IMR-90 (cell line): Measurements from ENCODE around the gene DDC.

Source experiments
- BHLHE40 ChIP-seq: fragments of 150-350 bp; IDR thresholded peaks from 2 replicates; pipeline ENCODE4 v1.6.1; 2016; ENCODE audit warnings: mild to moderate bottlenecking, low read depth, low read length
- CHD1 ChIP-seq: IDR thresholded peaks from 2 replicates; pipeline ENCODE4 v1.6.1; 2012; ENCODE audit warnings: low read depth, low read length, improper control_type of control experiment
- FOS ChIP-seq: fragments of 150-350 bp; IDR thresholded peaks from 2 replicates; pipeline ENCODE4 v1.6.1; 2016; ENCODE audit warnings: low read depth, low read length
- MAFK ChIP-seq: IDR thresholded peaks from 2 replicates; pipeline ENCODE4 v1.6.1; 2012; ENCODE audit warnings: low read depth, low read length, improper control_type of control experiment
- MXI1 ChIP-seq: IDR thresholded peaks from 2 replicates; pipeline ENCODE4 v1.6.1; 2012; ENCODE audit warnings: low read depth, mild to moderate bottlenecking, low read length, moderate library complexity, borderline replicate concordance
- POLR2A ChIP-seq: IDR thresholded peaks from 2 replicates; pipeline ENCODE4 v1.6.1; 2012; ENCODE audit warnings: mild to moderate bottlenecking, low read depth, low read length
- RCOR1 ChIP-seq: IDR thresholded peaks from 2 replicates; pipeline ENCODE4 v1.6.1; 2012; ENCODE audit warnings: mild to moderate bottlenecking, low read length, improper control_type of control experiment; ENCODE audit not compliant: insufficient replicate concordance
- RFX5 ChIP-seq: IDR thresholded peaks from 2 replicates; pipeline ENCODE4 v1.8.0; 2012; ENCODE audit warnings: low read depth, mild to moderate bottlenecking, low read length, moderate library complexity
- TF ChIP-seq, protein P1 (sequence below): conservative IDR thresholded peaks from 2 replicates; pipeline ENCODE4 v1.5.1; 2012; ENCODE audit warnings: mild to moderate bottlenecking, low read depth, low read length, improper control_type of control experiment
- TF ChIP-seq, protein P2 (sequence below): fragments of 150-350 bp; IDR thresholded peaks from 2 replicates; pipeline ENCODE4 v1.6.1; 2017; ENCODE audit warnings: mild to moderate bottlenecking, antibody characterized with exemption, low read length, low read depth

- TF ChIP-seq, protein P1, sequence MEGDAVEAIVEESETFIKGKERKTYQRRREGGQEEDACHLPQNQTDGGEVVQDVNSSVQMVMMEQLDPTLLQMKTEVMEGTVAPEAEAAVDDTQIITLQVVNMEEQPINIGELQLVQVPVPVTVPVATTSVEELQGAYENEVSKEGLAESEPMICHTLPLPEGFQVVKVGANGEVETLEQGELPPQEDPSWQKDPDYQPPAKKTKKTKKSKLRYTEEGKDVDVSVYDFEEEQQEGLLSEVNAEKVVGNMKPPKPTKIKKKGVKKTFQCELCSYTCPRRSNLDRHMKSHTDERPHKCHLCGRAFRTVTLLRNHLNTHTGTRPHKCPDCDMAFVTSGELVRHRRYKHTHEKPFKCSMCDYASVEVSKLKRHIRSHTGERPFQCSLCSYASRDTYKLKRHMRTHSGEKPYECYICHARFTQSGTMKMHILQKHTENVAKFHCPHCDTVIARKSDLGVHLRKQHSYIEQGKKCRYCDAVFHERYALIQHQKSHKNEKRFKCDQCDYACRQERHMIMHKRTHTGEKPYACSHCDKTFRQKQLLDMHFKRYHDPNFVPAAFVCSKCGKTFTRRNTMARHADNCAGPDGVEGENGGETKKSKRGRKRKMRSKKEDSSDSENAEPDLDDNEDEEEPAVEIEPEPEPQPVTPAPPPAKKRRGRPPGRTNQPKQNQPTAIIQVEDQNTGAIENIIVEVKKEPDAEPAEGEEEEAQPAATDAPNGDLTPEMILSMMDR: no peak
- TF ChIP-seq, protein P2, sequence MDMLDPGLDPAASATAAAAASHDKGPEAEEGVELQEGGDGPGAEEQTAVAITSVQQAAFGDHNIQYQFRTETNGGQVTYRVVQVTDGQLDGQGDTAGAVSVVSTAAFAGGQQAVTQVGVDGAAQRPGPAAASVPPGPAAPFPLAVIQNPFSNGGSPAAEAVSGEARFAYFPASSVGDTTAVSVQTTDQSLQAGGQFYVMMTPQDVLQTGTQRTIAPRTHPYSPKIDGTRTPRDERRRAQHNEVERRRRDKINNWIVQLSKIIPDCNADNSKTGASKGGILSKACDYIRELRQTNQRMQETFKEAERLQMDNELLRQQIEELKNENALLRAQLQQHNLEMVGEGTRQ: no peak
- TF ChIP-seq CHD1: no peak
- TF ChIP-seq RCOR1: no peak
- no peak for TF ChIP-seq RFX5
- TF ChIP-seq BHLHE40: no peak
- no peak for TF ChIP-seq FOS
- no peak for TF ChIP-seq POLR2A
- TF ChIP-seq MAFK: no peak
- TF ChIP-seq MXI1: no peak
These were observed 8.8 kb downstream of the DDC start for GRCh38 chr7:50556247-50556991.
